ENCODE measurements around the gene SEC61A2. TPM values are rescaled to one million over a fixed set of nuclear protein-coding genes. Genes with fewer than 3 reads are reported as not detected.

SEC61A2 gene
- total and polyA plus RNA-seq, 2 donors (not counting 1 experiment from before 2014, with no cell fraction given): 10.7 to 20.2 TPM

Small RNA genes within 50 kb of the gene (small RNA-seq; reads per million reads assigned to genes)
- gene MIR548AK (ENCODE audit: insufficient read length, low read depth, low replicate concordance) (not detected), gene RNU6-88P (ENCODE audit: insufficient read length, low read depth, low replicate concordance) (not detected)

Other genes starting within 250 kb of the SEC61A2 start
- gene UPF2, start 86.9 kb upstream of the SEC61A2 start, total RNA-seq: 60.0 and 63.7 TPM in 2 replicates
- 8.9 and 14.3 TPM in 2 replicates for gene UPF2, start 86.9 kb upstream of the SEC61A2 start, polyA plus RNA-seq
- 72.3 and 77.0 TPM in 2 replicates for gene DHTKD1, start 60.7 kb upstream of the SEC61A2 start, total RNA-seq
- 22.7 and 40.0 TPM in 2 replicates for gene DHTKD1, start 60.7 kb upstream of the SEC61A2 start, polyA plus RNA-seq
- 39.1 and 39.9 TPM in 2 replicates for gene NUDT5, start 66.2 kb downstream of the SEC61A2 start, total RNA-seq
- gene NUDT5, start 66.2 kb downstream of the SEC61A2 start, polyA plus RNA-seq: 25.6 and 25.9 TPM in 2 replicates
- 56.0 and 62.0 TPM in 2 replicates for gene CDC123, start 66.5 kb downstream of the SEC61A2 start, total RNA-seq
- gene CDC123, start 66.5 kb downstream of the SEC61A2 start, polyA plus RNA-seq: 44.3 and 48.9 TPM in 2 replicates
- gene CAMK1D, start 219.9 kb downstream of the SEC61A2 start, total RNA-seq: 69.7 and 77.3 TPM in 2 replicates
- gene CAMK1D, start 219.9 kb downstream of the SEC61A2 start, polyA plus RNA-seq: 34.1 and 36.8 TPM in 2 replicates

Data from B cell (primary cell).